Stimulated activated CD8-positive, alpha-beta memory T cell treated with anti-CD3 and anti-CD28 coated beads, Interleukin-4, amount 100 ng/mL, for 1 hour (primary cell): ENCODE results near the gene ATP6V0D1.

Experiments used
- DNase-seq, 2 donors: peaks; one replicate each; pipeline ENCODE4 v3.0.0-alpha.2; 2020; ENCODE audit warnings: low read depth in 2 of 2, low spot score in 1 of 2

Gene ATP6V0D1

DNA sequence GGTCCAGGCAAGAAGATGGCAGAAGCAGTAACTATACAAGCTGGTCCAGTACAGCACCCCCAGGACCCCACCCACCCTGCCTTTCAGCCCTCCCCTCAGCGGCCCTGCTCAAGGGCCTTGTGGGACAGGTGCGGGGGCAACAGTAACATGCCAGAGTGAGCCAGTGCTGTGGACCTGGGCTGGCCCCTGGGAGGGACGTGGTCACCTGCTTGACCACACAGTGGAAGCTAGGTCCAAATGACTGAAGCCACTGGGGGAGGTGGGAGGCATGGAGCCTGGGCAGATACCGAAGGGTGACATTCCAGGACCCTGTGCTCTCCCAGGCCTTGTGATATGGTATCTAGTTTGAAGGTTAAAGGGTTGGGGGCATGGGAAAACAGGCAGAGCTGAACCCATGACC, 17.3 kb downstream of the ATP6V0D1 start:
- no peak for DNase-seq

DNA sequence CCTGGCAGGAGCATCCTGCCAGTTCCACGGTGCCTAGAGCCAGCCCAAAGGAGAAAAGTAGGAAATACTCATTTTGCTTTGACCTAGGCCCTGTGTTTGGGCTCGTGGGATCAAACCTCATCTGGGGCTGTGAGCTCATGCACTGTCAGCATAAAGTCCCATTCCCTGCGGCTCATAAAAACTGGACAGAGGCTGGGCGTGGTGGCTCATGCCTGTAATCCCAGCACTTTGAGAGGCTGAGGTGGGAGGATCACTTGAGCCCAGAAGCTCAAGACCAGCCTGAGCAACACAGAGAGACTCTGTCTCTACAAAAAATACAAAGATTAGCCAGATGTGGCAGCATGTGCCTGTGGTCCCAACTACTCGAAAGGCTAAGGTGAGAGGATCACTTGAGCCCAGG, 17.9 kb downstream of the ATP6V0D1 start:
- no peak for DNase-seq

DNA sequence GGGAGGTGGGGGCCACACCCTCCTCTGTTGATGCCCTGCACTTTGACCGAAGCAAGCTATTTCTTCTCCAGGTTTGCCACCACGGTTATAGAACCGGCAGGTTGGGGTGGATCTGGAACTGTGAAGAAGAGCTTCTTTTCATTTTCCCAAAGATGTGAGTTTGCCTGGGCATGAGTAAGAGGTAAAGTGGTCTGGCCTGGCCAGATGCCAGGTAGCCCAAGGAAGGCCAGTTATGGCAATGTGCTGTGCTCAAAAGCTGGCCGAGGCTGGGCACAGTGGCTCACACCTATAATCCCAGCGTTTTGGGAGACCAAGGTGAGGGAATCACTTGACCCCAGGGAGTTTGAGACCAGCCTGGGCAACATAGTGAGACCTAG, 18.7 kb downstream of the ATP6V0D1 start:
- DNase-seq = no peak

DNA sequence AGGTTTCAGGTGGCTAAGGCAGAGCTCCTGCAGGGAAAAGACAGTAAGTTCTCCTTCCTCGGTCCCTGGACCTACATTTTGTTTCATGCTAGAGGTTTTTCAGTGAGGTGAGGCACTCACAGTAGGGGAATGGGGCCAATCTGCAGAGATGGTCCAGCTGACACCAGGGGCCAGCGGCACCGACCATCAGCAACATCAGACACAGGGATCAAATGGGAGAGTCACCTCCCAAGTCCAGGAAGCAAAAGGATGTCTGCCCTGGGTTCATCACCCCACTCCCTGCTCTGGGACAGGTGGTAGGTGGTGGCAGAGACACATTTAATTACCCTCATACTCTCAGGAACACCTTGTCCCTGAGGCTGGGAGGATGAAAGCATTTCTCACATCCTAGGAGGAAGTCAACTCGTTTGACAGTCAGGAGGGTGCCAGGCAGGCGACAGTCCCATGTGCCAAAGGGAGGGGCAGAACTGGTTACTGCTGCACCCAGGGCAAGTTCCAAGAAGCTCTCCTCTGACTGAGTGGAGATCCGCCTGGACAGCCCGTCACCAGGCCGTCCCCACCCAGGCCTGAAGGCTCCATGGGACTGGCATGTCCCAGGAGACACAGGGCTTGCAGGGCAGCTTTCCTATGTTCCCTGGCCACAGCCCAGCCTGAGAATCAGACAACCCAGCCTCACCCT, 19.2 kb downstream of the ATP6V0D1 start:
- no peak for DNase-seq

DNA sequence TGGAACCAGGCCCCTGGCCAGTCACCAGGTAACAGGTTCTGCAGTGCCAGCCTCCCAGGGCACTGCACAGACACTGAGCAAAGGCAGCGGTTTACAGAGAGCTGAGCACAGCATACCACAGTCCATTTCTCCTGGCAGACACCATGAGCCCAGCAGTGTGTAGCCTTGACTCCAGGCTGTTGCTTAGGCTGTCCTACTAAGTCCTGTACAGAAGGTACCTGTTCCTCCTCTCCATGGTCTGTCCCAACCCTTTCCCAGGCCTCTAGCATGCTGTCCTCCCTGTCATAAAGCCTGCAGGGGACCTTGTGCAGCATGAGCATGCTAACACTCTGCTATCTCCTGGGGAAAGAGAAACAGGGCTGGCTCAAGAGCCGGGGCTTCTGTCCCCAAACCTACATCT, 20.0 kb downstream of the ATP6V0D1 start:
- no peak for DNase-seq

DNA sequence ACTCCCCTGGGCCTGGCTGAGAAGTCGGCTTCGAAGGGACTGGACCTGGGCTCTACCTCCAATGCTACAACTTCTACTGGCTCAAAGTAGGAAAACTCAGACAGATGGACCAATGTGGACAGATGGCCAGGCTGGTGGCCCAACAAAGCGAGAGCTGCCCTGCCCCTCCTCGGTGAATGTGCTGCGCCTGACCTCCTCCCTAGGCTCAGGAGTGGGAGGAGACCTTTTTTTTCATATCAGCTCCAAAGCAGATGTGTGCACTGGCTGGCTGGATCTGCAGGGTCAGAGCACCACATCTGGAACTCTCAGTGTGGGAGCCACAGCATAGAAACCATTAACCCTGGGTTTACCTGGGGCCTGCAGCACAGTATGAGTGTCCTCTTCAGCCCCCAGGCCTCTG, 20.8 kb downstream of the ATP6V0D1 start:
- DNase-seq = no peak

DNA sequence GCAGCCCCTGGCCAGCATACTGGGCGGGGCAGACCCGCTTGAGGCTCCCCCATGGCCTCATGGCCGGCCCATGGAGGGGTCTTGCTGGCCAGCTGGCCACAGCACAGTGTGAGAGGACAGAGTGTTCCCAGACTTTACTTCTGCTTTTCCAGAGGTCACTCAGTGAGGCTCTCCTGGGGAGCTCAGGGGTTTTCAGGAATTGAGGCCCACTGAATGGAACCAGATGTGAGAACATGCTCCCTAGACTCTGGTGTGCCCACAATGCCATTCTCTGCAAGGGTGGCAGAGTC, 21.2 kb downstream of the ATP6V0D1 start:
- DNase-seq = no peak

DNA sequence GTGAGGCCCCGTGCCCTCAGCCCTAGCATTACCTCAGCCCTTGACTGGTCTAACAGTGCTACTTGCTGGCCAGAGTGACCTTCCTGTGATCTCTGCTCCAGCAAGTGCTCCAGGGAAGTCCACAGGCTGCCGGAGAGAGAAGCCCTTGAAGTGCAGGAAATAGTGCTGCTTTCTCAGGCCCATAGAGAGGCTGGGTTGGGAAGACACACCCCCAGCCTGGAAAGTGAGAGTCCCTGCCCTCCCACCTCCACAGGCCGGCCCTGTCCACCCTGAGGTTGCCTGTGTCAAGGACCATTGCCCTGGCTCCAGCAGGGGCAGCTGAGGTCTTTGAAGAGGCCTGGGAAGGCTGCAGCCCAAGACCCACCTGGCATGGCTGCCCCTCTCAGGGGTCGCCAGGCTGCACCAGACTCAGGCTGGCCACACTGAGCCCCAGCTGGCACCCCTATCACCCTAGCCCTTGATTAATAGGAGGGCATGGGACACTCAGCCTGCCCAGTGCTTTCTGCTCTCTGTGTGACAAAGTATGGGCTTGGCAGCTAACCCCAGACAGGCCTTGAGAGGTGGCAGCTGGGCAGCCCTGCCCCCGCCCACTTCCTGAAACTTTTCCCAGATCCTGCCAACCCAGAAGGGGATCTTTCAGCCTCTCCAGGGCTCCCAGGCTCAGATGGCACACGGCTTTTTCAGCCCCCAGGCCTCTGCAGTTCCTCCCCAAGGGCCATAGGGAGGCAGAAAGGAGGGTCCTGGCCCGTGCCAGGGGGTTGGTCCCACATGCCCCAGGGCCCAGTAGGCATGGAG, 21.7 kb downstream of the ATP6V0D1 start:
- no peak for DNase-seq

DNA sequence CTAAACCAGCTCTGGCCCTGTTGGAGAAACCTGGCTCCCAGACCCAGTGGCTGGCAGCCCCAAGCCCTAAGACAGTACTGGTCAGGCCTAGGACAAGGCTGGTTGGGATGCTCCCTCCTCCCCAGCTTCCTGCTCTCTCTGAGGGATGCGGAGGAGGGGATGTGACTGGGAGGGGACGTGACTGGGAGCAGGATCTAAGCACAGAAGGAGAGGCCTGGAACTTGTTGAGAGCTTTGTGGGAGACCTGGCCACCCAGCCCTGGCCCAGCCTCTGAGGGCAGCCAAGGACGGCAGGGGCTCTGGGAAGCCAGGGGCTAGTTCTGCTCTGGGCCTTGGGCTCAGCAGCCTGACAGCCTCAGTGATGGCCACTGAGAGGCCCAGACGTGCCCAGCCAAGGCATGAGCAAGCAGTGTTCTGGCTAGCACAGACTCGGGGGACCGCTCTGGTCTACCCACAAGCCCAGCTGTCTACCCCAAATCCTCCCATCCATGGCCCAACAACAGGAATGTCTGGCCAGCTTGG, 22.8 kb downstream of the ATP6V0D1 start:
- no peak for DNase-seq

DNA sequence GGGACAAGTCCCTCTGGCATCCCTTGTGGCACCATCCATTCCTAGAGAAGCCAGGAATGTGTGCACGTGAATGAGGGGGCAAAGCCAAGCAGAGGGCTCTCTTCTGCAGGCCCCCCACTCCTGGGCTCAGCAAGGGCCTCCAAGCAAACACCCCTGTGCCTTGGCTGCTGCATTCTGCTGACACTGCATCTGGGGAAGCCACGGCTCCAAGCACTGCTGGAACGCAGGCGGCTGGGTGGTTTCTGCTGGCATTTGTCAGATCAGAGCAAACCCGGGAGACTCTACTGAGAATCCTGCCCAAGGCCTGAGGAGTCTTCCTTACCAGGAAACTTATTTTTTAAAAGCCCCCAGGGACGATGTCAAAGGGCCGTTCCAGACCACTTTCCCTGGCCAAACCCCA, 23.3 kb downstream of the ATP6V0D1 start:
- no peak for DNase-seq

DNA sequence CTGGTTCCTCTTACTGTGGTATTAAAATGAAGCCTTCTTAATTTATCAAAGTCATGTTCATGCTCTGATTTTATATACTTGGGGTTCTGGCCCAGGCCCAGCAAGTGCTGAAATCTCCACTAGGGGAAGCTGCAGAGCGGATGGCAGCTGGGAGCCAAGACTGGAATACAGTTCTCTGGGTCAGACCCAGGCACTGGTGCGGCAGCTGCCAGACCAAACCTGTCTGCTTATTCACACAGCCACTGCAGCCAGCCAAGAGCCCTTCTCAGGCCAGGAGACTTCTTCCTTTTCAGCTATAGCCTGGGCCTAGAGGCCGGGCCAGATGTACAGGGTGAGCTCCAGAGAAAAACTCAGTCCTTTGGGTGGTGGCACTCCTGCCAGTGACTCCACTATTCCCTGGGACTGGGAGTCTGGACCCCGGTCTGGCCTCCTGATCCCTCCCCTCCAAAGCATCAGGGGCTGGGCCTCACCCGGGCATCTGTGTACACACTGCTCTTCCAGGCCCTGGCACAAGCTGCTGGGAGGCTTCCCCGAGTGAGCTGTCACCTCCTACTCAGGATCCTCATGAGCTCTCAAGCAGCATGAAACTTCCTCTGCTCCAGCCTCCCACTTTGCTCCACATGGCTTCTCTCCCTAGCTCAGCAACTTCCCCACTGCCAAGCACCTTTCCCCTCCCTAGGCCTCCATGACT, 24.4 kb downstream of the ATP6V0D1 start:
- DNase-seq = no peak

DNA sequence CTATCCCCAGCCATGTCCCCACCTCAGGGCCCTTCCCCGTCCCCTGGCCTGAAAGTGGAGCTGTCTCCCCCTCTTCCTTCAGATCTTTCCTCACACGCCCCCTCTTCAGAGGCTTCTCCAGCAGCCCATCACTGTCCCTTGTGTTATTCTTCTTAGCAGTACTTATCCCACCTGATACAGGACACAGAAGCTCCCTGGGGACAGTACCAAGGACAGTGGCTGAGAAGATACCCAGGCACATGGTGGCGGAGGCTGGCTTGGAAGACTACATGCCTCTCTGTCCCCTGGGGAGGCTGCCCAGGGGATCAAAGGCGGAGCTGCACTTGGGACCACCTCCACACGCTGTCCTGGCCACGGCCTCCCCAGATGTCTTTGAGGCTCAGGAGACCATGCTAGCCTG, 26.1 kb downstream of the ATP6V0D1 start:
- no peak for DNase-seq

DNA sequence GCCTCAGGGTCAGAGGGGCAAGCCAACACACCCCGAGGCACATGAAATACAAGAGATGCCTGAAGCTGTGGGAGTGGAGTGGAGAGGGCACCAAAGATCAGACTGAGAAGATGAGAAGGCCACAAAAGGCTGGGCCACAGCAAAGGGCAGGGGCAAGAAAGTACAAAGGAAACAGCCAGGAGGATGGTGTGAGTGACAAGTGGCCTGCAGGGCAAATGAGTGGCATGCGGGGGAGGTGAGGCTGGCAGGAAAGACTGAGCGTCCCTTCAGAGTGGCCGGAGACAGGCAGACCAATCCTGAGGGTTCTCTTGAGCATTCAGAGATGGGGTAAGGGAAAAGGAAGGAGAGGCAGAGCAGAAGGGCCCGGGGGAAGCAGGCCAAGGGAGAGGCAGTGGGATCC, 26.9 kb downstream of the ATP6V0D1 start:
- no peak for DNase-seq

DNA sequence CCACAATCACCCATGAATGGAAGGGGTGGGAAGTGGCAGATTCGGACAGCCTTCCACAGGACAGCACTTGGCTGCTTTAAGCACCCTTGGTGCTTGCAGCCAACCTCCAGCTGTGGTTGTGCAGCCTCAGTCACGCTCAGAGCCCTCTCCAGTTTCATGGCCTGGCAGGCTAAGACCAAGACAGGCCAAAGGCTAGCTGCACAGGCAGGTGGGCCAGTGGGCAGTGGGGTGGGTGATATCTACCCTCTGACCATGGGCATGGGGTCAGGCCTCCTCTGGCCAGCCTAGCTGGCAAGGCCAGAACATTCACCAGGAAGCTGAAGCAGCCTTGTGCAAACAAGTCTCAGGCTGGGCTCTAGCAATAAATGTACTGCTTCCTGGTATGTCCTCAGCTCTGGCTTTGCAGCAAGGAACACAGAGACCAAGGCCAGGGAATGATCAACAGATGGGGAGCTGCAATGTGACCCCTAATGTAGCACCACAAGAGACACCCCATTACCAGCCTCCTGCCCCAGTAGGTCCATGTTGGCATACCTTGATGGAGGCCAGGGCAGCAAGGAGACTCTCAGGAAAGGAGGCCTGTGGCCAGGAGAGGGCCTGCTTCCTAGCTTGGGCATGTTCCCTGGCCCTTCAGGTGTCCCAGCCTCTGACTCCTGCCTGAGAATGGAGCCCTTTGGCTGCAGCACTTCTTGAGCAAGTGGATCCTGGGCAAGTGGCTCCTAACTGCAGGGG, 29.1 kb downstream of the ATP6V0D1 start:
- no peak for DNase-seq

DNA sequence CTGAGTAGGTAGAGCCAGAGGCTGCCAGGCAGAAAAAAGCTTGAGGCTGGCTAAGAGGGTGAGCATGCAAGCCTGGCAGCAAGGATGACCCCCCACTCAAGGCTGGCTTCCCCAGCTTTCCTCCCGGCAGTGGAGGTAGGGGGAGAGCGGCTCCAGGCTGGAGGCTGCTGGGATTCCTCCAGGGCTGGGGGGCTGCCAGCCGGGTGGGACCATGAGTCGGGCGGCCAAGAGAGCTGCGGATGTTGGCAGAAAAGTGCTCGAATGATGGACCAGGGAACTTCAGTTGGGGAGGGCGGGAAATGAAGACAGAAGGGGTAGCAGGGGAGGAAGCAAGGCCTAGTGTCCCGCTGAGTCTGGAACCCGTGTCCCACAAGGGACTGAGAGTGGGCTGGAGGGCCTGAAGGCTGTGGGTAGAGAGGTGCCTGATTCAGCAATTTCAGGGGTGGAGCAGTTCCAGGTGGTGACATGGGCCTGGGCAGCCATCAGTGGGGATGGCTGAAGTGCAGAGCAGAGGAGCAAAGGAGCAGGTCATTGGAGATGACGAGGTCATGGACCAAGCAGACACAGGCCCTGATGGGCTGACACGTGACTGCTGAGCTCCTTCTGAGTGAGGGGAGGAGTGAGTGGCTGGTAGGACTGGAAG, 29.8 kb downstream of the ATP6V0D1 start:
- no peak for DNase-seq

DNA sequence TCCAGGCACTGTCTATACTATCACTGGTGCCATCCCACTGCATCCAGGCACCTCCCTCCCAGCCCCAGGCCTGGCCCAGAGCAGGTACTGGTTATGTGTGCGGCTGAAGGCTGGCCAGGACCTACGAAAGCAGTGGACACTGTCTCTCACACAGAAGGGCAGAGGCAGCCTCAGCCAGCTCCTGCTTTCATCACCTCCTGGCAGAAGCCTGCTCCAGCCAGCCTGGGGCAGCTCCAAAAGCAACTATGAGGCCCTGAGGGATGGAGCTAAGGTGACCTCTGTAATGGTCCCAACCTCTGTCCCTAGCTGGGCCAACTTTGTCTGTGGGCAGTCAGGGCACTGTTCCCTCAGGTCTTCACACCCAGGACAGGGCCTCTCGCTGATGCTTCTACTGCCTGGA, 31.2 kb downstream of the ATP6V0D1 start:
- DNase-seq = no peak

DNA sequence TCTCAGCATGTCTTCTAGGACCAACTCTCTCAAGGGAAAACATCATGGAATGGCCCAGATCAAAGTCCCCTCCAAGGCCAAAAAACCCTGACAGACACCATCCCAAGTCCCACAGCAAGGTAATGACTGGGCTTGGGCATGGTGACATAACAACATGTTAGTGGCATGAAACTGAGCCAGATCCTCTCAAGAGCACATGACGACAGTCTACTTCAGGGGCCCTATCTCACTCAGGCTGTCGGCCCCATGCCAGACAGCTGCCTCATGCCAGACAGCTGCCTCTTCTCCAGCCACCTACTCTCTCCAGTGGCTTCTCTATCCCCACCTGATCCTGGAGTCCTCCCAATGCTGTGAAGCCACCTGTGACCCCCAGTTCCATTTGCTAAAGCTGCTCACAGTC, 31.6 kb downstream of the ATP6V0D1 start:
- DNase-seq = no peak

DNA sequence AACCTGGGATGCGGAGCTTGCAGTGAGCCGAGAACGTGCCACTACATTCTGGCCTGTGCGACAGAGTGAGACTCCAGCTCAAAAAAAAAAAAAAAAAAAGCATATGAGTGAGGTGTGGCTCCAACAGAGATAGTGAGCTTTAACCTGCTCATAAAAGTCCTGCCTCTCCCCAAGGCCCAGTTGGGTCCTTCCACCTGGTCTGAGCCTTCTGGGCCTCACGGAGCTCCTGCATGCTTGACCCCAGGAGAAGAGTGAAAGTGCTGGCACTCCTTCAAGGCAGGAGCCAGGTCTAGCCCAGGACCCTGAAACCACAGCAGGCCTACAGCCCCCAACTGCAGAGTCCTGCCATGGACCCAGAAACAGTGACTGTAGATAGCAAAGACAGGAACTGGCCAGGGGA, 32.4 kb downstream of the ATP6V0D1 start:
- no peak for DNase-seq

DNA sequence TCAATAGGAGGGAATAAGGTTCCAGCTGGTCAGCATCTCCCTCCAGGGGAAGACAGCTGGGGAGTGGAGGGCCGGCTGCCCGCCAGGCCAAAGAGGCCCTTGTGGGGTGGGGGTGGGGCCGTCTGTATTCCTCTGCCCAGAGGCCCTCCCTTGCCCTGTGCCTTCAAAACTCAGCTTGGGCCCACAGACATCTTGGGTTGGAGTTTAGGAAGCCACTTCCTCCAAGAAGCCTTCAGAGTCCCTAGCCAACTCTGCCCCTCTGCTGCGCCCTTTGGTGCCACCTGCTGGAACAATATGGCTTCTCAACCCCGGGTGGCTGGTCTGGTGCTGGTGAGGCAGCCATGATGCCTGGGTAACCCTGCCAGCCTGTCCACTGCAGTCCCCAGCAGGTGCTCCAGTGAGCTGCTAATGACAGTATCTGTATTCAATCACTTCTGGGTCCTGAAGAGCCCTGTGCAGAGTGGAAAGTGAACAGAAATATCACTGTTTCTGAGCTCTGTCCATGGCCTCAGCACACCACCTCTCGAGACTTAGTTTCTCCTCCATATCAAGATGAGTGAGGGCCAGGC, 33.4 kb downstream of the ATP6V0D1 start:
- no peak for DNase-seq

DNA sequence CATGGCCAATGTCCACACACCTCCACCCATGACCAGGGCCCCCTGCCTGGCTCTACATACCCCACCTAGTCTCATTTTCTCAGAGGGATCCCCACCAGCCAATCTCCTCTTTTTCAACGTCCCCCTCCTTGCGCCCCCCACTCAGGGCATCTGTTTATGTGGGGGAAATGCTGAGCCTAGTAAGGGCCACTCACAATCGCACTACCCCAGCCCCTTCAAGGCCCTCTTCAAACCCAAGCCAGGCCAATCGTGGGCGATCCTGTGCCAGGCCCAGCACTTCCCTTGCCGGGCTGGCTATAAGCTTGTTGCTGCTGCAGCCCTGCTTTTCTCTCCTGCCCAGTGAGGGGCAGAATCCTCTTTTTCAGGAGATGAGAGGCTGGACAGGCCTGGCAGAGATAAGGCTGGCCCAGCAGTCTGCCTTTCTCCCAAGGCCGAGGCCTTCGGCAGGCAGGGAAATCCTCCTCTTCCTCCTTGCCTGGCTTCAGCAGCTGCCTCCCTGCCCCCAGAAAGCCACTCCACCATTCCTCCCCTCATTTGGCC, 33.9 kb downstream of the ATP6V0D1 start:
- no peak for DNase-seq
